PC-3 (cell line): ENCODE measurements around the gene FAM83G. TPM values are rescaled to one million over a fixed set of nuclear protein-coding genes. Genes with fewer than 3 reads are reported as not detected.

Experiments
- ATAC-seq: fragments of 200-7000 bp; cut with Tn5 transposase; 2 replicates; pipeline ENCODE4 v1.9.1; 2020; ENCODE audit warnings: mild to moderate bottlenecking, moderate library complexity
- BruUV-seq: library from RNA; stranded (reverse); fragments of 400-500 nt; replicated peaks from 2 replicates; lab custom pipeline; 2021; lab: Mats Ljungman, UMichigan
- CTCF ChIA-PET: fragments of 300-600 bp; sonication (Branson Sonifier 250); formaldehyde crosslinking; loops from one replicate; lab custom pipeline; 2022; ENCODE audit warnings: antibody characterized with exemption; lab: Charles Lee
- POLR2A ChIA-PET: fragments of 300-600 bp; sonication (Branson Sonifier 250); formaldehyde crosslinking; loops from one replicate; lab custom pipeline; 2022; ENCODE audit warnings: antibody characterized with exemption; ENCODE audit not compliant: unreplicated experiment; lab: Charles Lee
- DNase-seq: peaks from one replicate; pipeline ENCODE4 v3.0.0-alpha.2; 2015
- H2AFZ ChIP-seq: fragments of 300-600 bp; sonication (generic); 2 replicates; pipeline ENCODE4 v1.6.0; 2016; ENCODE audit warnings: antibody characterized with exemption, low read length
- H3F3A ChIP-seq: fragments of 300-600 bp; sonication (generic); one replicate; pipeline ENCODE4 v1.6.0; 2017; ENCODE audit warnings: antibody characterized with exemption, low read length, control low read depth, mild to moderate bottlenecking; ENCODE audit not compliant: unreplicated experiment
- H3K27ac ChIP-seq: fragments of 300-600 bp; sonication (generic); 2 replicates; pipeline ENCODE4 v1.5.1; 2016; ENCODE audit warnings: mild to moderate bottlenecking, low read length
- H3K27me3 ChIP-seq: fragments of 300-600 bp; sonication (generic); 2 replicates; pipeline ENCODE4 v1.6.1; 2016; ENCODE audit warnings: low read length, mixed read lengths
- H3K36me3 ChIP-seq: fragments of 300-600 bp; sonication (generic); 2 replicates; pipeline ENCODE4 v1.6.1; 2016; ENCODE audit warnings: low read depth, mixed run types, low read length, mixed read lengths
- H3K4me1 ChIP-seq: fragments of 300-600 bp; sonication (generic); 2 replicates; pipeline ENCODE4 v1.5.1; 2016; ENCODE audit warnings: low read length; ENCODE audit not compliant: insufficient read depth
- H3K4me2 ChIP-seq: fragments of 300-600 bp; sonication (generic); 2 replicates; pipeline ENCODE4 v1.6.0; 2016; ENCODE audit warnings: low read length
- H3K4me3 ChIP-seq: fragments of 300-600 bp; sonication (generic); 2 replicates; pipeline ENCODE4 v1.5.1; 2016; ENCODE audit warnings: mild to moderate bottlenecking, low read length, mixed read lengths
- H3K79me2 ChIP-seq: fragments of 300-600 bp; sonication (generic); 2 replicates; pipeline ENCODE4 v1.6.1; 2017; ENCODE audit warnings: low read length, mixed read lengths
- H3K9ac ChIP-seq: fragments of 300-600 bp; sonication (generic); 2 replicates; pipeline ENCODE4 v1.6.0; 2016; ENCODE audit warnings: mild to moderate bottlenecking, low read length
- H3K9me2 ChIP-seq: fragments of 300-600 bp; sonication (generic); replicated peaks from 2 replicates; pipeline ENCODE4 v1.6.1; 2016; ENCODE audit warnings: mixed run types, low read length, mixed read lengths
- H3K9me3 ChIP-seq: fragments of 300-600 bp; sonication (generic); 2 replicates; pipeline ENCODE4 v1.6.1; 2016; ENCODE audit warnings: low read length, mixed read lengths
- H4K20me1 ChIP-seq: fragments of 300-600 bp; sonication (generic); 2 replicates; pipeline ENCODE4 v1.6.1; 2016; ENCODE audit warnings: low read length, mixed read lengths
- EZH2 ChIP-seq: fragments of 300-600 bp; sonication (generic); IDR thresholded peaks from one replicate; pipeline ENCODE4 v1.6.1; 2017; ENCODE audit warnings: antibody characterized with exemption, mild to moderate bottlenecking, low read length; ENCODE audit not compliant: unreplicated experiment
- EZH2phosphoT487 ChIP-seq: fragments of 300-600 bp; sonication (generic); IDR thresholded peaks from 2 replicates; pipeline ENCODE4 v1.6.1; 2018; ENCODE audit warnings: mild to moderate bottlenecking, antibody characterized with exemption, low read length, borderline replicate concordance
- intact Hi-C: fragments of 100-400 bp; cut with micrococcal nuclease; formaldehyde crosslinking; loops from 2 replicates; pipeline ENCODE4 v1.9.0; 2023
- total RNA-seq: library from RNA; depleted of rRNA; stranded (reverse); fragments of >200 nt; gene quantifications from 2 replicates; pipeline ENCODE4 v1.2.3, GENCODE V29; 2014
- TF ChIP-seq, protein P1 (sequence below): fragments of 300-600 bp; sonication (generic); conservative IDR thresholded peaks from 2 replicates; pipeline ENCODE4 v1.5.1; 2017; ENCODE audit warnings: antibody characterized with exemption, low read depth, mild to moderate bottlenecking, low read length

FAM83G gene
- total RNA-seq, 1 experiment from 2014 or later = 0.26 TPM

DNA sequence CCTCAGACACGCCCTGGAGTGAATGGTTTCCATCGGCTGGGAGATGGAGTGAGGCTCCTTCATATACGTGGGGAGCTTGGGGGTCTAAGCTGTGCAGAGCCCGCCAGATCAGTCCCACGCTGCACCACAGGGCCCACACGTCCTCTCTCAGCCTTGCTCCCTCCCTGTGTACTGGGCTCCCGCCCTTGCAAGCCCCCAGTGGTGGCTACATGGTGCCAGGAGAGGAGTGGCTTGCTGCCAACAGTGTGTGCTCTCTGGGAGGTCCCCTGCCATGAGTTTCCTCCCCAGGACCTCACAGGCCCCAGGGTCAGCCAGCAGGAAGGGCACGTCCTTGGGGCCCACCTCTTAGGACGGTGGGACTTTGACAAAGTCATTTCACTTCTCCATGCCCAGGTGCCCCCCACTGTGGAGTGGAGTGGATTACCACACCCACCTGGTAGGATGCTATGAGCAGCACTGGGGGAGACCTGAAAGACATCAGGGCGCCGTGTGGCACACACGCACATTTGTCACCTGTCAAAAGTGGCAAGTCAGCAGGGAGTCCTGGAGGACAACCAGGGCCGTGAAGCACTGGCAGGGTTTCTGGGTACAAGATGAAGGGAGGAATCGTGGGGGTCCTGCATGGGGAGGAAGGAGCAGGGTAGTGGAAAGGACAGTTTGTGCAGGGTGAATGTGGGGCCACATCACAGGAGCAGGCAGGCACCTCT, 38.9 kb downstream of the FAM83G start:
- Histone ChIP-seq H3K9ac (no peak overlapping the region), H4K20me1 (no peaks in the 10 kb centered on the region), H3F3A (no peaks in the 10 kb centered on the region), H3K4me1 (peaks cover 29% of the 10 kb centered on the region), H3K36me3 (no peaks in the 10 kb centered on the region), H3K4me3 (no peak overlapping the region), H3K4me2 (no peak overlapping the region), H3K27ac (no peak overlapping the region), H3K27me3 (no peaks in the 10 kb centered on the region), H3K79me2 (no peaks in the 10 kb centered on the region), H3K9me3 (no peaks in the 10 kb centered on the region), H2AFZ (no peak overlapping the region), H3K9me2 (no peaks in the 10 kb centered on the region)
- ATAC-seq (no peak), DNase-seq (no peak)
- TF ChIP-seq EZH2 (no peak), EZH2phosphoT487 (no peak)
- TF ChIP-seq, protein P1, sequence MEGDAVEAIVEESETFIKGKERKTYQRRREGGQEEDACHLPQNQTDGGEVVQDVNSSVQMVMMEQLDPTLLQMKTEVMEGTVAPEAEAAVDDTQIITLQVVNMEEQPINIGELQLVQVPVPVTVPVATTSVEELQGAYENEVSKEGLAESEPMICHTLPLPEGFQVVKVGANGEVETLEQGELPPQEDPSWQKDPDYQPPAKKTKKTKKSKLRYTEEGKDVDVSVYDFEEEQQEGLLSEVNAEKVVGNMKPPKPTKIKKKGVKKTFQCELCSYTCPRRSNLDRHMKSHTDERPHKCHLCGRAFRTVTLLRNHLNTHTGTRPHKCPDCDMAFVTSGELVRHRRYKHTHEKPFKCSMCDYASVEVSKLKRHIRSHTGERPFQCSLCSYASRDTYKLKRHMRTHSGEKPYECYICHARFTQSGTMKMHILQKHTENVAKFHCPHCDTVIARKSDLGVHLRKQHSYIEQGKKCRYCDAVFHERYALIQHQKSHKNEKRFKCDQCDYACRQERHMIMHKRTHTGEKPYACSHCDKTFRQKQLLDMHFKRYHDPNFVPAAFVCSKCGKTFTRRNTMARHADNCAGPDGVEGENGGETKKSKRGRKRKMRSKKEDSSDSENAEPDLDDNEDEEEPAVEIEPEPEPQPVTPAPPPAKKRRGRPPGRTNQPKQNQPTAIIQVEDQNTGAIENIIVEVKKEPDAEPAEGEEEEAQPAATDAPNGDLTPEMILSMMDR = no peak
- no TSS peak for BruUV-seq
- ChIA-PET POLR2A (no interaction called here), CTCF (no interaction called here)
- intact Hi-C loops = no loop called here

DNA sequence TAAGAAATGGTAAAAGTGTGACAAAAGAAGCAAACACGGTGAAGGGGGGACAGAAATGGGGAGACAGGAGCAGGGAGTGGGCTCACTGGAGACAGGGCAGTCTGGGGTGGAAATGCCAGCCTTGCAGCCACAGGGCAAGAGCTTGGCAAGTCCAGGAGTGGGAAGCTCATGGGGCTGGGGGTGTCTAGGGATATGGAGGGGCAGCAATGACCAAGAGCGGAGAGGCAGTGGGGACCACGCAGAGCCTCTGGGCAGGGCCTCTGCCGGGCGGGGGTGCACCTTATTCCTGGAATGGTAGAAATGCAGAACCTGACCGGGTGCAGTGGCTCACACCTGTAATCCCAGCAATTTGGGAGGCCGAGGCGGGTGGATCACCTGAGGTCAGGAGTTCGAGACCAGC, 40.0 kb downstream of the FAM83G start:
- DNase-seq (no peak), ATAC-seq (no peak)
- no peak overlapping the region for H3K27ac ChIP-seq
- no peak overlapping the region for H3K9ac ChIP-seq
- H3K4me2 ChIP-seq = no peak overlapping the region
- CTCF ChIA-PET = no interaction called here
- peaks cover 23% of the 10 kb centered on the region for H3K4me1 ChIP-seq
- no peak overlapping the region for H2AFZ ChIP-seq
- H3K9me2 ChIP-seq = no peaks in the 10 kb centered on the region
- no TSS peak for BruUV-seq
- no peaks in the 10 kb centered on the region for H3K27me3 ChIP-seq
- H3F3A ChIP-seq = no peaks in the 10 kb centered on the region
- H3K9me3 ChIP-seq = no peaks in the 10 kb centered on the region
- intact Hi-C loops = no loop called here
- no peaks in the 10 kb centered on the region for H3K36me3 ChIP-seq
- no peaks in the 10 kb centered on the region for H3K79me2 ChIP-seq
- POLR2A ChIA-PET = no interaction called here
- no peak overlapping the region for H3K4me3 ChIP-seq
- no peak for TF ChIP-seq EZH2
- TF ChIP-seq, protein P1 = no peak
- no peaks in the 10 kb centered on the region for H4K20me1 ChIP-seq

DNA sequence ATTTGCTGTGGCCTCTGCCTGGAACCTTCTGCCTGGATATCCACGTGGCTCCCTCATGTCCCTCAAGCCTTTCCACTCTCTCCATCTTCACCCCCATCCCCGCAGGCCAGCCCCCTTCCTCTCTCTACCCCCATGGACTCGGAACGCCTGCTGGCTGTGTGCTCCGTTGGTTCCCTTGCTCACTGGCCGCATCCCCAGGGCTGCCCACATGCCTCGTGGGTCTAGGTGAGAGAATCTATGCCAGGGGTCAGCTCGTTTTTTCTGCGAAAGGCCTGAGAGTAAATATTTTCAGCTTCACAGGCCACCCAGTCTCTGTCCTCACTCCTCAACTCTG, 40.6 kb downstream of the FAM83G start:
- H3K9me3 ChIP-seq = no peaks in the 10 kb centered on the region
- H3K36me3 ChIP-seq = no peaks in the 10 kb centered on the region
- H3K27me3 ChIP-seq = no peaks in the 10 kb centered on the region
- no peak for TF ChIP-seq EZH2
- TF ChIP-seq, protein P1 = no peak
- TF ChIP-seq EZH2phosphoT487 = no peak
- intact Hi-C loops = no loop called here
- H3F3A ChIP-seq = no peaks in the 10 kb centered on the region
- H3K79me2 ChIP-seq = no peaks in the 10 kb centered on the region
- no peak overlapping the region for H3K4me3 ChIP-seq
- no TSS peak for BruUV-seq
- DNase-seq (no peak), ATAC-seq (no peak)
- H3K9me2 ChIP-seq = no peaks in the 10 kb centered on the region
- no peak overlapping the region for H3K4me2 ChIP-seq
- H3K27ac ChIP-seq = no peak overlapping the region
- ChIA-PET POLR2A (no interaction called here), CTCF (no interaction called here)
- no peaks in the 10 kb centered on the region for H4K20me1 ChIP-seq
- H2AFZ ChIP-seq = no peak overlapping the region
- H3K9ac ChIP-seq = no peak overlapping the region
- H3K4me1 ChIP-seq = peaks cover 17% of the 10 kb centered on the region
